Transverse colon (tissue), 4 donors: ENCODE measurements around the gene FAM120A. TPM values are rescaled to one million over a fixed set of nuclear protein-coding genes. Genes with fewer than 3 reads are reported as not detected.

Experiments used
- DNase-seq: peaks from one replicate; pipeline ENCODE4 v3.0.0-alpha.2; 2019
- H3K27ac ChIP-seq, 4 donors: fragments of 200-600 bp; sonication (generic); 2 replicates each; pipeline ENCODE4 v1.5.1; 2016 to 2018; ENCODE audit warnings: inconsistent platforms in 4 of 4
- H3K27me3 ChIP-seq: fragments of 200-600 bp; sonication (generic); 2 replicates; pipeline ENCODE4 v1.5.1; 2017; ENCODE audit warnings: inconsistent platforms
- H3K36me3 ChIP-seq, 4 donors: fragments of 200-600 bp; sonication (generic); 2 replicates each; pipeline ENCODE4 v1.5.1; 2017 to 2019; ENCODE audit warnings: inconsistent platforms in 4 of 4
- H3K4me1 ChIP-seq, 4 donors: fragments of 200-600 bp; sonication (generic); 2 replicates each; pipeline ENCODE4 v1.5.1; 2017 to 2020; ENCODE audit warnings: inconsistent platforms in 4 of 4
- H3K4me3 ChIP-seq, 4 donors: fragments of 200-600 bp; sonication (generic); 1 replicate in 1 of 4; 2 replicates in 3 of 4; pipeline versions ENCODE4 v1.5.1 to v1.6.1; 2017 to 2019; ENCODE audit warnings: inconsistent platforms in 4 of 4
- H3K9me3 ChIP-seq, 2 donors: fragments of 200-600 bp; sonication (generic); 2 replicates each; pipeline ENCODE4 v1.5.1; 2017 to 2019; ENCODE audit warnings: inconsistent platforms in 2 of 2
- CTCF ChIP-seq, 5 experiments: fragments of 200-600 bp in 3 of 5; fragments of 450-650 bp in 2 of 5; sonication (generic) in 3 of 5; IDR thresholded peaks; 1 replicate in 2 of 5; 2 replicates in 3 of 5; pipeline ENCODE4 v1.5.1; 2016 to 2017; ENCODE audit warnings: antibody characterized with exemption in 5 of 5, inconsistent platforms in 3 of 5, mild to moderate bottlenecking in 2 of 5, moderate library complexity in 1 of 5
- EP300 ChIP-seq: sonication (generic); formaldehyde crosslinking; IDR thresholded peaks from one replicate; pipeline ENCODE4 v1.6.1; 2017; ENCODE audit warnings: antibody characterized with exemption, low read depth
- POLR2A ChIP-seq: fragments of 450-650 bp; IDR thresholded peaks from one replicate; pipeline ENCODE4 v1.6.1; 2016; ENCODE audit warnings: antibody characterized with exemption, mild to moderate bottlenecking, moderate library complexity
- POLR2AphosphoS5 ChIP-seq, 3 donors: sonication (generic); formaldehyde crosslinking; IDR thresholded peaks; one replicate each; pipeline ENCODE4 v1.6.1; 2016; ENCODE audit warnings: antibody characterized with exemption in 3 of 3
- WGBS, 2 donors: methylation state at CpG; one replicate each; pipeline ENCODE4 v1.1.5; 2018; ENCODE audit warnings: low coverage in 1 of 2; 5-methylcytosine and 5-hydroxymethylcytosine counted together
- in situ Hi-C, 4 donors: fragments of 200-750 bp; cut with MboI; loops; one replicate each; pipeline versions ENCODE4 v1.15.0 to v1.15.1; 2017; ENCODE audit warnings: low sequenced_read_pairs in 3 of 4, low pct_ligation_motif_present in 1 of 4, low pct_unique_long_range_greater_than_20kb in 1 of 4
- intact Hi-C: fragments of 100-400 bp; cut with DNase I; formaldehyde crosslinking; loops from one replicate; pipeline ENCODE4 v1.15.1; 2023; ENCODE audit warnings: low total_unique reads
- total RNA-seq, 4 donors: library from RNA; depleted of rRNA; stranded (reverse); fragments of >200 nt; gene quantifications; one replicate each; pipeline ENCODE4 v1.1.0, GENCODE V29; 2016

The FAM120A gene
- total RNA-seq, 4 donors from 2014 or later: 122 to 244 (median 180) TPM

DNA sequence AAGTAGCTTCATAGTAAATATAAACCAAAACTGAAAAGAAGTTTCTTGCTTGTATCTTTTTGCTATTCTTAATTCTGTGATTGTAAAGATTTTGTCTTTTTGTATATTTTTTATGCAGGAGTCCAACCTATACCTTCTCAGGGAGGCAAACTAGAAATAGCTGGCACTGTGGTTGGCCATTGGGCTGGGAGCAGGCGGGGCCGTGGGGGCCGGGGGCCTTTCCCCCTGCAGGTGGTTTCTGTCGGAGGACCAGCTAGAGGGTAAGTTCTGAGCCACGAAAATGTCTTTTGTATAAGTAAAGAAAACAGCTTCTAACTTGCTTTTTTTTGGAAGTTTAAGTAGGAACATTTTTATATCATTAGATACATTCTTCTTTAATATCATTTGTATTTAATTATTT is 109.5 kb downstream of the FAM120A start:
- H3K4me1 ChIP-seq: peaks cover 0 to 1% (median 0%) of the 10 kb centered on the region in 4 donors
- H3K9me3 ChIP-seq: no peaks in the 10 kb centered on the region
- no peak overlapping the region for H3K27ac ChIP-seq
- no peak overlapping the region for H3K4me3 ChIP-seq
- no peak for DNase-seq
- H3K36me3 ChIP-seq: peaks cover 0 to 79% (median 34%) of the 10 kb centered on the region in 4 donors
- WGBS, 2 donors: 90 to 93% methylated on average over 5 of the region's 5 CpGs
- no peak for TF ChIP-seq POLR2AphosphoS5 (IDR thresholded peaks at IDR 0.05)
- no peak for TF ChIP-seq POLR2A
- TF ChIP-seq CTCF (IDR thresholded peaks at IDR 0.05): no peak
- intact Hi-C loops (no loop called here), in situ Hi-C loops (loop anchor here in 2 of 4 donors (10.0 to 25.0 kb wide), 2 partner anchors 106 to 399 kb away; partner anchors contain the start of genes FAM120A (in 1 of the 2) and FAM120AOS (in 1 of the 2))
- no peaks in the 10 kb centered on the region for H3K27me3 ChIP-seq

DNA sequence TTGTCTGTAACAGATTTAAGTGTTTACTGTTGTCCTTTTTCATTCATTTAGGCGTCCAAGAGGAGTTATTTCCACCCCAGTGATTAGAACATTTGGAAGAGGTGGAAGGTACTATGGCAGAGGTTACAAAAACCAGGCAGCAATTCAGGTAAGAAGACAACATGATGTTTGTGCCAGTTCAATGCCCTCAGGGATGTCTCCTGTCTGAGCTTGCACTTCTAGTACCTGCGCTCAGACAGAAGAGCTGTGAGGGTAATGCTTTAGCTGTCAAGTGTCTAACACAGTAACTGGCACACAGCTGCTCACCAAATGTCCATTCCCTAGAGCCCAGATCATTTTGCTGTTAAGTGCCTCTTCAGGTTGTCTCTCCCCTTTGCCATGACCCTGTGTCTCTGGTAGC is 110.7 kb downstream of the FAM120A start:
- Histone ChIP-seq H3K27me3 (no peaks in the 10 kb centered on the region), H3K4me1 (peaks cover 0 to 8% (median 4%) of the 10 kb centered on the region in 4 donors), H3K36me3 (peaks cover 0 to 67% (median 31%) of the 10 kb centered on the region in 4 donors), H3K9me3 (no peaks in the 10 kb centered on the region), H3K27ac (no peak overlapping the region), H3K4me3 (no peak overlapping the region)
- no peak for DNase-seq
- intact Hi-C loops (no loop called here), in situ Hi-C loops (loop anchor here in 2 of 4 donors (10.0 to 25.0 kb wide), 2 partner anchors 107 to 400 kb away; partner anchors contain the start of genes FAM120A (in 1 of the 2) and FAM120AOS (in 1 of the 2))
- WGBS, 2 donors: 89 to 90% methylated on average over 2 of the region's 2 CpGs
- no peak for TF ChIP-seq CTCF (IDR thresholded peaks at IDR 0.05)
- TF ChIP-seq POLR2AphosphoS5 (IDR thresholded peaks at IDR 0.05): no peak
- TF ChIP-seq EP300: no peak
- TF ChIP-seq POLR2A: no peak

DNA sequence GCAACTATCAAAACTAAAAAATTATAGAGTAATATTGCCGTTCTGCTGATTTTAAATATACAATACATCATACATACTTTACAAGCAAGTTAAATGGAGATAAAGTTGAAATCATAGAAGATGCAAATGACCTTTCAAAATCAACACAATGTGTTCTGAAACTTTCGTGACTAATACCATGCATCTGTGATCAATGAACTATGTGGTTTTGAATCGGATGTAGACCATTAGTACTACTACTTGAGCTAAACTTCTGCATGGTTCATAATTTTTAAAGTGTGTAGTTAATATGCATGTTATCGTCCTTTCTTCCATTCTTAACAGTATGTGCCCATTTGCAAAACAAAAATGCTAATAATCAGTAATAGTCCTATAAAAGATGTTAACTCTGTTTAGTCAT is 113.6 kb downstream of the FAM120A start:
- WGBS, 2 donors: 72 to 87% methylated on average over 4 of the region's 4 CpGs
- intact Hi-C loops: loop anchor here (5.0 kb wide), 1 partner anchor 113 kb away; the partner anchor contains the start of genes FAM120A and FAM120AOS
- DNase-seq: no peak
- peaks cover 4 to 13% (median 8%) of the 10 kb centered on the region in 4 donors for H3K4me1 ChIP-seq
- in situ Hi-C loops: loop anchor here in 2 of 4 donors (10.0 to 25.0 kb wide), 2 partner anchors 110 to 403 kb away; partner anchors contain the start of genes FAM120A (in 1 of the 2) and FAM120AOS (in 1 of the 2)
- peaks cover 0 to 39% (median 19%) of the 10 kb centered on the region in 4 donors for H3K36me3 ChIP-seq
- H3K27ac ChIP-seq: no peak overlapping the region
- H3K4me3 ChIP-seq: no peak overlapping the region
- no peaks in the 10 kb centered on the region for H3K27me3 ChIP-seq
- H3K9me3 ChIP-seq: no peaks in the 10 kb centered on the region
- TF ChIP-seq CTCF (IDR thresholded peaks at IDR 0.05) (no peak), EP300 (no peak)

DNA sequence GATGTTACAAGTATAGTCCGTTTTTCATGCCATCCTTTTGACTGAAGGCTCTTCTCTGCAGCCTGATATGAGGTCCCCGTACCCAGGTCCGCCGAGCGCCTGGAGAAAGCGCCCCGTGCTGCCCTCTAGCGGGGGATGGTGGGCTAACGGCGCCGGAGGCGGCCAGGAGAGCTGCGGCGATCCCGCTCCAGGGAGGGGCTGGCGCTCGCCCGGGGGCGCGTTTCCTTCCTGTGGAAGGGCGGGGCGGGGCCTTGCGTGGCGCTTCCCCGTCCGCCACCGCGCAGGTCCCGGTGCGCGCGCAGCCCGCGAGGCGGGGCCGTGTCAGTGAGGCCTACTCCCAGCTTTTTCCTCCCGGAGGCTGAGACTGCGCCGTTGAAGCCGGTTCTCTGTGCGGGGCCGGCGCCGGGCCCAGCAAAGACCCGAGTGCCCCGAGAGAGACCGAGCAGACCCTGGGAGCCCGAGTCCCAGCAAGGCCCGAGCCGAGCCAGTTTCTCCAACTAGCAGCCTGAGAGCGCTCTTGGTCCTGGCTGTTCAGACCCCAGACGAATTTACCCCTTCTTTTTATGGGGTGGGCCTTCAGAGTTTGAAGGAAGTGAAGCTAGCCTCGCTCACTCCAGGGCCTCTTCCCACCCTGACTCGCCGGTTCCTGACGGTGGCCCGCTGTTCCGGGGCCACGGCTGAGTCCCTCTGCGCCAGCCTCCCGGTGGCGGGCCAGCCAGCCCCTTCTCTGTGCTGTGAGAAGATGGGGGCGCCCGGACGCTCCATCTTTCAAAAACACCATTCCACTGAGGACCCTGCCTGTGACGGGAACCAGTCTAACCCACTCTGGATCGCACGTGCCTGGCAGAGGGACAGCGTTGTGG is 115.2 kb downstream of the FAM120A start:
- peak overlapping the region; percentile 21 to 56 (median 44) for H3K4me3 ChIP-seq
- in situ Hi-C loops (loop anchor here in 2 of 4 donors (10.0 to 25.0 kb wide), 2 partner anchors 112 to 404 kb away; partner anchors contain the start of genes FAM120A (in 1 of the 2) and FAM120AOS (in 1 of the 2)), intact Hi-C loops (loop anchor here (5.0 kb wide), 1 partner anchor 114 kb away; the partner anchor contains the start of genes FAM120A and FAM120AOS)
- H3K27ac ChIP-seq: peak overlapping the region; percentile 91 to 95 (median 94)
- no peaks in the 10 kb centered on the region for H3K27me3 ChIP-seq
- 0 to 3% methylated on average over 1 to 50 of the region's 69 CpGs for WGBS, 2 donors
- peaks cover 0 to 28% (median 11%) of the 10 kb centered on the region in 4 donors for H3K36me3 ChIP-seq
- H3K4me1 ChIP-seq: peaks cover 4 to 13% (median 8%) of the 10 kb centered on the region in 4 donors
- no peaks in the 10 kb centered on the region for H3K9me3 ChIP-seq
- TF ChIP-seq POLR2A (peak; percentile 93), CTCF (IDR thresholded peaks at IDR 0.05) (peak; percentile 90 to 96 (median 94)), POLR2AphosphoS5 (IDR thresholded peaks at IDR 0.05) (peak; percentile 93 to 96 (median 95)), EP300 (no peak)
- peak; percentile 99 for DNase-seq
